ENCODE data around the gene KCNQ1.

Gene KCNQ1

GRCh38 chr11:2775626-2776350, 331.0 kb downstream of the KCNQ1 start:
- no peak for DNase-seq

GRCh38 chr11:2776351-2777061, 331.7 kb downstream of the KCNQ1 start:
- no peak for DNase-seq

GRCh38 chr11:2777386-2777785, 332.6 kb downstream of the KCNQ1 start:
- no peak for DNase-seq

GRCh38 chr11:2777871-2778629, 333.2 kb downstream of the KCNQ1 start:
- no peak for DNase-seq

- no peak for DNase-seq
Observed at GRCh38 chr11:2778630-2779498, 334.1 kb downstream of the KCNQ1 start.

GRCh38 chr11:2779499-2779980, 334.7 kb downstream of the KCNQ1 start:
- no peak for DNase-seq

GRCh38 chr11:2779981-2780849, 335.4 kb downstream of the KCNQ1 start:
- DNase-seq: peak in 1 of 2 experiments; percentile 0

GRCh38 chr11:2780850-2781407, 336.1 kb downstream of the KCNQ1 start:
- peak in 1 of 2 experiments; percentile 0 for DNase-seq

- DNase-seq: peak in 1 of 2 experiments; percentile 0
Observed at GRCh38 chr11:2781408-2782274, 336.8 kb downstream of the KCNQ1 start.

GRCh38 chr11:2782769-2783168, 338.0 kb downstream of the KCNQ1 start:
- no peak for DNase-seq

GRCh38 chr11:2783536-2784082, 338.8 kb downstream of the KCNQ1 start:
- DNase-seq: no peak

- DNase-seq: no peak
Observed at GRCh38 chr11:2787816-2788167, 343.0 kb downstream of the KCNQ1 start.

- DNase-seq: peak in 1 of 2 experiments; percentile 0
Observed at GRCh38 chr11:2788168-2789071, 343.6 kb downstream of the KCNQ1 start.

- DNase-seq: no peak
Observed at GRCh38 chr11:2789331-2789730, 344.5 kb downstream of the KCNQ1 start.

GRCh38 chr11:2789791-2790567, 345.2 kb downstream of the KCNQ1 start:
- DNase-seq: no peak

- DNase-seq: no peak
Observed at GRCh38 chr11:2790568-2790921, 345.7 kb downstream of the KCNQ1 start.

GRCh38 chr11:2791139-2791520, 346.3 kb downstream of the KCNQ1 start:
- DNase-seq: no peak

Data from stimulated activated CD4-positive, alpha-beta T cell treated with anti-CD3 and anti-CD28 coated beads, Interleukin-4, amount 100 ng/mL, for 4 hours (primary cell).